NCI-H1694 treated with DMSO at 0.1 percent for 48 hours (cell line): ENCODE results near the gene ZNF236.

Experiments
- DNase-seq: peaks from one replicate; lab custom pipeline; 2025; lab: John Stamatoyannopoulos, UW

Gene ZNF236

DNA sequence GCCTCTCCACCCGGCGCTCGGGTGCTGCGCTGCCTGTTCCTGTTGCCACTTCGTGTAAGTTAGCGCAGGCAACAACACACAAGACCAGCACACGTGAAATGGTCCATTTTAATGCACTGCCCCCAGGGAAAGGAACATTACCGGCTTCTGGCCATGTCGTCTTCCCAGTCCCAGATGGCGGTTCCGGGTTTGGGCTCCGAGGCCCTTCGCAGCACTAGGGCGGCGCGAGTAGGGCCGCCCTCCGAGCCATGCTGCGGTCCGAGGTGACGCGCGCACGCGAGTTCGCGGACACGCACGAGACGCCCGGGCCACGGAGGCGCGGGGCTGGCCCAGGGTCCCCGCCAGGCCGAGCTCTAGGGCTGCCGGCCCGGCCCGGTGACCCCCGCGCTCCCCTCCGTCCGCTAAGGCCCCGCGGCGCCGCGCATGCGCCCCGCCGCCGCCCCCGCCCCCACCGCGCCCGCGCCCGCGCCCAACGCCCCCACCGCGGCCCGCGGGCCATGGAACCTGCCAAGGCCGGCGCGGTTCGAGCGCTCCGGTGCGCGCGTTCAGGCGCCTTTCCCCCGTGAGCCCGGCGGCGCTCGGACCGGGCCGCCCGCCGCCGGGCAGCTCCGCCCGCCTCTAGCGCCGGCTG lies 367 bp upstream of the ZNF236 start:
- no peak for DNase-seq

DNA sequence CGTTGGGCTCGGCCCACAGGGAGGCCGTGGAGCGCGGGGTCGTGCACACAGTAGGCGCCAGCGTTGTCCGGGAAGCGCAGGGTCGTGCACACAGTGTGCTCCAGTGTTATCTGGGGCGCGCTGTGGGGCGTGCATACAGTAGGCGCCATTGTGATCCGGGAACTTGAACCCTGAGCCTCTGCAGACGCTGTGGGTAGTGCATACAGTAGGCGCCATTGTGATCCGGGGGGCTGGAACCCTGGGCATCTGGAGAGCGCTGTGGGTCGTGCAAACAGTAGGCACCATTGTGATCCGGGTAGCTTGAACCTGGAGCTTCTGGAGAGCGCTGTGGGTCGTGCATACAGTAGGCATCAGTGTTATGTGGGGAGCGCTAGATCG lies 793 bp downstream of the ZNF236 start:
- DNase-seq, result no peak

DNA sequence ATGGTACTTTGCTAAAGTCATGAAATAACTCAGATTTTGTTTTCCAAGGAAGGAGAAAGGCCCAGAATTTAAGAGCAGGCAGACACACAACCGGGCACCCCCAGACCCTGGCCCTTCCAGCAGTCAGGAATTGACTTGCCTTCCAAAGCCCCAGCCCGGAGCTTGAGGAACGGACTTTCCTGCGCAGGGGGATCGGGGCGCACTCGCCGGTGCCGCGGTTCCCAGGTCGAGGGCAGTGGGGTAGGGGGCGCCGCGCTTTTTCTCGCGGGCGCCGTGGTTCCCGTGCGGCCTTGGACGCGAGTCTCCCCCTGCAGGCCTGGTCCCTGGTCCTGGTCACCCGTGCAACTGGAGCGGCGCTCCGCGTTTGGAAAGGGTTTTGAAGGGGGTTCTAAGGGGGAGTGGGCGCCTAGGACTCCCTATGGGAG lies 1.2 kb downstream of the ZNF236 start:
- DNase-seq, result no peak

DNA sequence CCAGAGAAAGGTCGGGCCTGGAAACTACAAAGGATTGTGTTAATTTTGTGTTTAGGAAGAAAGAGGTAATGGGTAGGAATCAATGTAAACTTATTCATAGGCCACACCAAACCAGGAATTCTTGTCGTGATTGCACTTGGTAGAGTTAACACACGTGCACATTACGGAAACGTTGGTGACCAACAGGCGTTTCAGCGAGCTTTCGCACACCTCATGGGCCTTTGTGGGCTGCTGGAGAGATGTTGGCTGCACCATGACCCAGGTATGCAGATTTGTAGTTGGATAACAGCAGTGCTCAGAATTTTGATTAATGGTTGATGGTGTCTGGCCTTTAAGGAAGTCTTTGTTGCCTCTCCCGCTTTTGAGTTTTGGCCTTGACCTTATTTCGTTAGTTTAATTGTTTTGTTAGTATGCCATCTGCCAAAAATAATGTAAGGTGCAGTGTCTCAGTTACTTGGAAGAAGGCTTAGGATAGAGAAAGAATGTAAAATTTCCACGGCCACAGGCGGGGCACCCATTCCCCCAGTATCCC lies 1.9 kb downstream of the ZNF236 start:
- DNase-seq, result no peak

DNA sequence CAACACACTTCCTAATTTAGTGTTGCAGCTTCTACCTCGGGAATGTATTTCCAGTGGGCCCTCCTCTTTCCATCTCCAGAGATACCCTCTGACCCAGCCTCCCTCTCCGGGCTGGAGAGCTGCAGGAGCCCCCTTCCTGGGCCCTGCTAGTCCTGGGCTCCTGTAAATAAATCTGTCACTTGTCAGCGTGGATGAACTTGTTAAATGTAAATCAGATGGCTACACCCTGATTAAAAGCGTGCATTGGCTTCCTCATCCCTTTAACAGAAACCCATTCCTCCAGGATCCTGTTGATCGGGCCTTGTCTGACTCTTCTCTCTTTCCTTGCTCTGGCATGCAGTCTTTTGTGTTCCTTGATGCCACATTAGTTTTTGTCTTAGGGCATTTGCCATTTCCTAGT lies 2.4 kb downstream of the ZNF236 start:
- no peak for DNase-seq

- DNase-seq, result no peak
Measured at GRCh38 chr18:76827205-76828200, 5.1 kb downstream of the ZNF236 start.

DNA sequence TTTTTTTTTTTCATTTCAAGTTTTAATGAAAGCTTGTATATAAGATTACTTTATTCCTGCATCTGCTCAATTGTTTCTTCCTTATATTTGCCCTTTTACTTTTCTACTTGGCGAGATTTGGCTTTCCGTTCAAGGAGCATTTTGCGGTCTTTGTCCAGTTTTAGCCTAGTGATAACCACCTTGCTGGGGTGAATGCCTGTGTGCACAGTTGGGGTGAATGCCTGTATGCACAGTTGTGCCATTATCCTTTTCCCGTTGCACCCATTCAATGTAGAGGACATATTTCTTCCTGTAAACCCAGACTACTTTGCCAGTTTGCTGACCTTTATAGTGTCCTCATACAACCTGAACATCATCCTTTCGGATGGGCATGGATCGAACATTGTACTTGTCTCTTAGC lies 12.0 kb downstream of the ZNF236 start:
- no peak for DNase-seq

DNA sequence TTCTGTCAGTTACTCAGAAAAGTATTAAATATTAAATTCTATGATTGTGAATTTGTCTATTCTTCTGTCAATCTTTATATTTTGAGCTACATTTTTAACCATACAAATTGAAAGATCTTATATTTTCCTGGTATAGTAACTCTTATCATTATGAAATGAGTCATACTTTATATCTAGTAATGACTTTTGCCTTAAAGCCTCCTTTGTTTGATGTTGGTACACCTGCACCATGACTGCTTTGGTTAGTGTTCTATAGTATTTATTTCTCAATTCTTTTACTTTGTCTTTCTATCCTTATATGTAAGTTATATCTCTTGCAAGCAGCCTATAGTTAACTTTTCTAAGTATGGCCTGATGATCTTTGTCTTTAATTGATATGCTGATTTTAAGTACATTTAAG lies 13.0 kb downstream of the ZNF236 start:
- no peak for DNase-seq

DNA sequence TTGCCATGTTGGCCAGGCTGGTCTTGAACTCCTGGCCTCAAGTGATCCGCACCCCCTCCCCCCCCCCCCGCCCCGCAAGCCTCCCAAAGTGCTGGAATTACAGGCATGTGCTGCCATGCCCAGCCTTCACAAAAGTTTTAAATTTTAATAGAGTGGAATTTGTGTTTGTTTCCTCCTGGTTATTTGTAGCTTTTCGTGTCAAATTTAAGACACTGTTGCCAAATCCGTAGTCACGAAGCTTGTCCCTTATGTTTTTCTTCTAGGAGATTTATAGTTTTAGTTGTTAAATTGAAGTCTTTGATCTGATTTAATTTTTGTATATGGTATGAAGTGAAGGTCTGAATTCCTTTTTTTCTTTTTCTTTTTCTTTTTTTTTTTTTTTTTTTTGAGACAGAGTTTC lies 14.7 kb downstream of the ZNF236 start:
- DNase-seq, result no peak

GRCh38 chr18:76838182-76838581 lies 15.8 kb downstream of the ZNF236 start:
- DNase-seq, result no peak

DNA sequence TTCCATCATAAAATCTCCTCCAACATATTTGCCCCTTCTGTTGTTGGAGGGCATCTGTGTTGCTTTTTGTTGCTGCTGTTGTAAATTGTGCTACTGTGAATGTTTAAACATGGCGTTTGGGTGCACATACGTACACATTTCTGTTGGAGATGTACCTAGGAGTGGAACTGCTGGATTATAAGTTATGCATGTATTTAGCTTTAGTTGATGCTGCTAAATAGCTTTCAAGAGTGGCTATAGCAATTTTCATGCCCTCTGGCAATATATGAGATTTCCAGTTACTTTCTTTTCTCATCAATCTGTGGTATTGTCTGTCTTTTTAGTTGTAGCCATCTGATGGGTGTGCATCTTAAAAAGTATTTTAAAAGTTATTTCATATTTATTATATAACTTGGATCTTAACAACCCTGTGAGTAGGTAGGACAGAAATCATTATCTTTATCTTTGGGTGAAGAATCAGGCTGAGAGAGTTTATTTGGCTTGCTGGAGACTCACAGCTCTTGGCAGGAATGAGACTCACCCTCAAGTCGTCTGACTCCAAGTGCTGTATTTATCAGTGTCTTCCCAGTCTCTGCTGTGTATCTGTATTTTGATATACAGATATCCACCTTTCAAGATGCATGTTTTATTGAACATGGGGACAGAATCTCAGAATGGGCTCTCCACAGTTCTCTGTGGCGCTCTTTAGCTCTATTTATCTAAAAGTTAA lies 16.9 kb downstream of the ZNF236 start:
- DNase-seq, result no peak

DNA sequence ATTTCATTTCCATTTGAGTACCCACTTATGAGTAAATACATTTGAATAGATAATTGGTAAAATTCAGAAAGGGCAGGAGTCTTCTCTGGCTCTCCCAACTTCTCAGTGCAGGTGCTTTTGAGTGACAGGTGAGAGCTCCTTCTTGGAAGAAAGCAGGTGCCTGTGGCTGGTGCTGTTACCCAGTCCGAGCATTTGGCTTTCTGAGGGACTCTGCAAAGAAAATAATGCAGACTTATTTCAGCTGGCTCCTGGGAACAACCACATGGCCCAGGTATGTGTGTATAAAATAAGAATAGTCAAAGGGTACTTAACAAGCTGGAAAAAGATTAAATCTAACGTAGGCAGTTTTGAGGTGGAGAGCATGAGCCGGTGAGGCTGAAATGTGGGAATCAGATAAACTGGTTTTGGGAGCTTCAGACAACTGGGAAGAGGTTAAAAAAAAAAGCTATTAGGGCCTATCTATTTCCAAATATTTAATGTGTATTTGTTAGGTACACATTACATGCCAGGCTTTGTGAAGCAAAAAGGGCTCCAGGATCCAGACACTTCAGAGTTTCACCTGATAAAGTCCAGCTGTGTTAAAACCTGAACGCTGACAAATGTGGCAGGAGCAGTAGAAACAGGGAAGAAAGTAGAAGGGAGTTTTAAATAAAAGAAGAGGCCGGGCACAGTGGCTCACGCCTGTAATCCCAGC lies 20.6 kb downstream of the ZNF236 start:
- no peak for DNase-seq

DNA sequence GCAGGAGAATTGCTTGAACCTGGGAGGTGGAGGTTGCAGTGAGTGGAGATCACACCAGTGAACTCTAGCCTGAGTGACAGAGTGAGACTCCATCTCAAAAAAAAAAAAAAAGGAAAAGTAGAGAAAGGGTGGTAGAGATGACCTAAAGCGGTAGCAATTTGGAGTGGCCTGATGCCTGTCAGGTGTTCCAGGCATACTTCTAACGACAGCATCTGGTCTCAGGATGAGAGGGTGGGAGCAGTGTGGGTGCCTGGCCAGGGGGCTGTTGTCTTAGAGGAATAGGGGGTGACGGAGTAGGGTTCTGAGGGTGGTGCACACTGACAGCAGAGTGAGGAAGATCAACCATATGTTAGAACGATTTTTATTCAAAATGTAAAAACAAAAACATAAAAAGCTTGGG lies 21.8 kb downstream of the ZNF236 start:
- no peak for DNase-seq

DNA sequence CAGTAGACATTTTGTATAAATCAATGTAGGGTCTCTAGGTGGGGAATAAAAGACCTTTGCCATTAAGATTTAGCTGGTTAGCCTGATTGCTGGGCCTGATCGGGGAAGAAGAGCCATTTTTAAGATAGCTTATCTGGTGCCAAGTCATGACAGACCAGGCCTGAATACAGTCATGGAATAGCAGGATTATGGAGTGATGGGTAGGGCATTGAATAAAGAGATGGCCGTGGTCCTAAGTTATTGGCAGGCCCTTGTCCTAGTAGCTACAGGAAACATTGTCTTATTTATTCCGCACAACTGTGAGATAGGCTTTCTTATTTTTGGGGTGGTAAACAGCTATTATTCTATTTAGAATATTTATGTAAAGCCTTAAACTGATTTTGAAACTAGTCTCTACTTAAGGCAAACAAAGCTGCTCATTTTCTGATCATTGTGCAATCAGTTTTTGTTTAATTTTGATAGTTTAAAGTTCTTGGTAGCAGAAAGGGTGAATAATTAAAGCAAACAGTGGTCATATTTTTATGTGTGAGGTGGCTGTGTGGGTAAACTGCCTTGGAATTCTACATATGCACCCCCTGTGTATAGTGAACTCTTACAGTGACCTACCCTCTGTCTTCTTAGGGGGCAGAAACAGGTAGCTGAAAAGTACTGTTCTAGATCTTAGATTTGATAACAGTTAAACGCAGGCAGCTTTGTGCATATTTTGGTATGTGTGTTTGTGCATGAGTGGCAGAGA lies 22.6 kb downstream of the ZNF236 start:
- DNase-seq, result no peak

- DNase-seq, result no peak
Measured at GRCh38 chr18:76846217-76846616, 23.9 kb downstream of the ZNF236 start.

DNA sequence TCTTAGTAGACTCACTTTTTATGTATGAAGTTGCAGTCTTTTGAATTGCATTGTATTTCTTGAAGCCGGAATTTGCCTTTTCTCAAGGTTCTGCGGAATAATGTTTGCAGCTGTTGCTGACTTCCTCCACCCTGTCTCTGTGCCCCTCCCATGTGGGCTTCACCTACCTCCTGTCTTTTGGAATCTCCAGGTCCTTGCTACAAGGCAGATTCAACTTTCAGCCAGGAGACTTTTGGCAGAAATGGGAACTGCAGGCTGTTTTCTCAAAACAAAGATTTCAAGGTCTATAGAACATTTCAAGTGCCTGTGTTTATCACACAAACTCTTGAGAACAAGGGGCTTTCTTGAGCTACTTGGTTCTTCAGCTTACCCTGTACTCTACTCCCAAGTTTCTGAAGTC lies 25.6 kb downstream of the ZNF236 start:
- no peak for DNase-seq

- DNase-seq, result no peak
Measured at GRCh38 chr18:76850112-76850511, 27.8 kb downstream of the ZNF236 start.

DNA sequence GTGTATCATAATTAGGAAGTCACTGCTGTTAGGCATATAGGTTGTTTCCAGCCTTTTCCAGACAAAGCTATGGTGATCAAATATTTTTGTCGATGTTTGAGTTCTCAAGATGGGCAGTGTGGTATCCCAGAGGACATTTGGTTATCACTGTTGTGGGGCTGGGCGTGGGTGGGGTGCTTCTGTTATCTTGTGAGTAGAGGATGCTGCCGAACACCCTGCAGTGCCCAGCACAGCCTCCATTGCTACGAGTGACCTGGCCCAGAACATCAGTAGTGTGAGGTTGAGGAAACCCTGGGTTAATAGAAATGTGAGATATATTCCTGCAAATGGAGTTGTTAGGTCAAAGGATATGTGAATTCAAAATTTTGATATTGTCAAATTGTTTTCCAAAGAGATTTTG lies 33.2 kb downstream of the ZNF236 start:
- no peak for DNase-seq

DNA sequence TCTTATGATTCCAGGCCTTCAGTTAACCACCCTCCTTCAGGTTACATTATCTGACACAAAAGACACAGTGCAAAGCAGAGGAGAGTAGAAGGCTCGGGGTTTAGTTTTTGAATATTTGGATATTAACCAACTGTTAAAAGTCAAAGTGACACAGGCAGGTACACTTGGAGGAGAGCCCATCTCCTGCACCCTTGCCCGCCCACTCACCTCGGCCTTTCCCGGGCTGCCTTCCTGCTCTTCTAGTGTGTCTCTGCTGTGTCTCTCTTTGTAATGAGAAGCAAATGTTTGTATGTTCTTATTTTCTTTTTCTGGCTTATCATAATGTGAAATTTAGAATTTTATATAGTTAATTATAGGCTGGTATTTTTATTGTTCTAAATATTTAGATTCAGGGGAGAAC lies 35.1 kb downstream of the ZNF236 start:
- no peak for DNase-seq

GRCh38 chr18:76859474-76860339 lies 37.4 kb downstream of the ZNF236 start:
- DNase-seq, result no peak
